Measurements from ENCODE around the gene FAM124B. TPM values are rescaled to one million over a fixed set of nuclear protein-coding genes. Genes with fewer than 3 reads are reported as not detected.

The FAM124B gene
- total RNA-seq = 50.3 and 156 TPM in 2 replicates

DNA sequence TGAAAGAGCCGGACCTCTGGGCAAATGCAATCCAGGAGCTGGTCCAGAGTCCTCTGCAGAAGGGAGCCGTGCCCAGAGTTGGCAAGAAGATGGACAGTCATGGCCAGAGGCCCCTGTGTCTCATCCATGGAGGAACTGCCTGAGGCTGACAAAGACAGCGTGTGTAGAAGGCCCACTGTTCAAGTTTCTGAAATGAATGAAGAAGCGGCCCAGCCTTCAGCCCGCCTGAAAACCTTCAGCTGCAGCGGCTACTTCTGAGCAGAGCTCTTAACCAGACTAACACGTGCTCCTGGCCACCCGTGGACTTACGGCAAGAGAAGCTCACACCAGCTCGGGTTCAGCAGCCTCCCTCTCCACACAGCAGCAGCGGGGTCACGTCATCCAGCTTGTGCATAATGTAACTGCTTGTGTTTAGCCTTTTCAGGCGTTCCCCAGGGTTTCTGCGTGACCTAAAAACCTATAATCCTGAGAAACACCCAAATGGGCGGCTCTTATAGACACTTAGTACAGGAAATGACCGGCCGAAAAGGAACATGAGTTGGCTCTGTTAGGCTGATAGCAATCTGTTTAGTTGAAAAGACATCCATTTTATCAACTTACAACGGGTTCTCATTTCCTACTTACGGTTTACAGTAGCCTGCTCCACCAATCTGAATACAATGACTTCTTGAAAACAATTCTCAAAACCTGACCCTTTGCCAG lies at the start of gene FAM124B:
FAM124B (minus strand) TSS at position 467 of the 702 bp plus-strand sequence; CDS start at position 128, 339 bp downstream.
- DNase-seq (ENCODE audit: extremely low read depth, low read depth, low spot score) = peak; percentile 100

DNA sequence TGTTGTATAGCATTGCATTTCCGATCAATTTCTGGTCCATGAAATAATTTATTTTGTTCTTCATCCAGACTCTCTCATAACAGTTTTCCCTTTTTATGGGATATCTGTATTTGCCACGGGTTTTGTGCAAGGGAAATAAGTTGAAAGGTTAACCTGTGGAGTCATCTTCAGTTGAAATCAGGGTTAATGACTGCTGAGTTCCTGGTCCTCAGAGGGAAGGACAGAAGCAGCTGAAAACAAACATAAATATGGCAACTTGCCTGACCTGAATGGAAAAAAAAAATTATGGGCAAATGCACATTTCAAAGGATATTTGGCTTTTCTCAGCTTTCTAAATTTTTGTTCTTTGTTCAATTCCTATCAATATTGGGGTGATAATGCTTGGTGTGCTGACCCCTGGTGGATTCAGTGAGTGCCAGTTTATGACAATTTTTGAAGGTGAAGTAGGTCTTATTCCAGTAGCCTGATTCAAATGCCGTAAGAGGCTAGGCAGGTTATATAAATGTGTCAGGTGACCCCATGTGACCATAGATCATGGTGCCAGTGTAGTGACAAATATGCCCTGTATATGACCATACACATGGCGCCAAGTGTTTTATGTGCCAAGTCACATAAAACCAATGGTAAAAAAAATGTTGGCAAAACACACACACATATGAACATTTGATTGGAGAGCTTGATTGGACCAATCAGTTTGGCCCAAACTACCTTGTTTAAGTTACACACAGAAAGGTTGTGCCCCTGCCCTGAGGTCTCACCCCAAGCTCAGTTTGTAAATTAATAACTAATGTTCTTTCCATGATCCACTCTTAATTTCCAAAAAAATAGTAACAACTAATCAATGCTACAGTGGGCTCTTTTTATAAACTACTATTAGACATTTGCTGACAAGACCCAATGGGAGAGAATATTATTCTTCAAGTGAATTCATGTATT lies 47.6 kb upstream of the FAM124B start:
- DNase-seq (ENCODE audit: extremely low read depth, low read depth, low spot score) = peak; percentile 57

GRCh38 chr2:224448236-224448635 lies 46.3 kb upstream of the FAM124B start:
- DNase-seq (ENCODE audit: extremely low read depth, low read depth, low spot score) = no peak

- DNase-seq (ENCODE audit: extremely low read depth, low read depth, low spot score) = no peak
These were observed 42.9 kb upstream of the FAM124B start for GRCh38 chr2:224444783-224445182.

DNA sequence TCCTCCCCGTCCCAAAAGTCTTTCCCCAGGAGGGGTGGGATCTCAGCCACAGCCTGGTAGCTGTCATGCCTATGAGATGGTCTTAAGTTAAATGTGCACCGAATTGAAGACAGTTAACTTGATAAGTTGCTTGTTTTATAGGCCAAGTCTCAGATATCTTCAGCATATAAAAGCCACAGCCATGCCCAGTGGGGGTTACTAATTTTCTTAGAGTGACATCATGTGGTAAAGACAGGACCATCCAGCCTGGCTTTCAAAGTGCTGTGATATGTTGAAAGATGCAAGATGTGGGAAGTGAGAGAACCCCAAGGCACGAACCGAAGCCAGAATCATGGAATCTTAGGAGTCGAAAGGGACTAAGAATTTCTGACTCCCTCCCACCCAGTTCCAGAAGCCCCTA lies 42.1 kb upstream of the FAM124B start:
- DNase-seq (ENCODE audit: extremely low read depth, low read depth, low spot score) = no peak

GRCh38 chr2:224442071-224442967 lies 40.4 kb upstream of the FAM124B start:
- DNase-seq (ENCODE audit: extremely low read depth, low read depth, low spot score) = no peak

DNA sequence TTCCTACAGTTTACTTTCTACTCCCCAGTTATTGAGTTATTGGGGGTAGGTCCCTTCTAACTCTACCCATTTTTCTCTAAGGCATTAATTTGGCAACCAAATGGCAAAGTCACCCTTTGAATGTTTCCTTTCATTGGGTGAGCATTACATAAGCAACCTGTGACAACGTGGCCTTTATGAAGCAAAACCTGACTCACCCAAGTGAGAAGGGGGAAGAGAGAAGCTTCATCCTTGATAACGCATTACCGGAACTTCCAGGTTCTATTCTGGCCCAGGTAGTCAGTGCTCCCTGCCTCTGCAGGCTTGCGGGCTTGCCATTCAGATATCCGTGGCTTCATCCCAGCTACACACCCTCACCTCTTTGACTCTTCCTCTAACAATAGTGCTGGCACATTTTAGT lies 39.1 kb upstream of the FAM124B start:
- DNase-seq (ENCODE audit: extremely low read depth, low read depth, low spot score) = no peak

DNA sequence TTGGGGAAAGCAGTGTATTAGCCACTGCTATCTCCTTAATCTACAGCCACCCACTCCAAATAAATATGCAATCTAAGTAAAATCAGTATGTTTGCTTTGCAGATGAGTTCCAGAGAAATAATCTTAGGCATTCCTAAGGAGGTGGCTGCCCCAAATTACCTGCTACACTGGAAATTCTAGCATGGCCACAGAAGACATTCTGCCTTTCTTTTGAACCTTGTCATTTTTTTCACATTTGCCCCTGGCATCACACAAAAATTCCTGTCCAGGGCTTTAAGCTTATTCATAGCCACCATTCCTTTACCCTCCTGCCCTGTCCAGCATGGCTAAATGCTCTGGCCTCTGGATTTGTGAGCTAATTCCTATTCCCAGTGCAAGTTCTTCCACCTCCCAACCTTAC lies 36.8 kb upstream of the FAM124B start:
- DNase-seq (ENCODE audit: extremely low read depth, low read depth, low spot score) = no peak

GRCh38 chr2:224436634-224437033 lies 34.7 kb upstream of the FAM124B start:
- DNase-seq (ENCODE audit: extremely low read depth, low read depth, low spot score) = no peak

DNA sequence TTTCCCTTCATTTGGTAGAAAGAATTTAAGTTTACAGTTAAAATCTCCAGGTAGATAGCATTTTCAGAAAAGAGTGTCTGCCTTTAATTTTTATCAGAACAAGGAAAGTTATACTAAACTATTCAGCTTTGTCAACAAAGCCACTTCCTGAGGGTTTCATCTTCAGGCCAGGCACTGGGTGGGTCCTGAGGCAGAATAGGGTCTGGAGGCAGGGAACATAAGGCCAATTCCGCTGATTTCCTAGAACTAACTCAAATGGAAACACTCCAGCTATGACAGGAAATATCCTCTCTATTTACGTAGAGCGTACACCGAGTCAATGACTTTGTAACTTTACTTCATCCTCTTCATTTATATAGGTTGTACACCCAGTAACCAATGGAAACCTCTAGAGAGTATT lies 32.7 kb upstream of the FAM124B start:
- no peak for DNase-seq (ENCODE audit: extremely low read depth, low read depth, low spot score)

DNA sequence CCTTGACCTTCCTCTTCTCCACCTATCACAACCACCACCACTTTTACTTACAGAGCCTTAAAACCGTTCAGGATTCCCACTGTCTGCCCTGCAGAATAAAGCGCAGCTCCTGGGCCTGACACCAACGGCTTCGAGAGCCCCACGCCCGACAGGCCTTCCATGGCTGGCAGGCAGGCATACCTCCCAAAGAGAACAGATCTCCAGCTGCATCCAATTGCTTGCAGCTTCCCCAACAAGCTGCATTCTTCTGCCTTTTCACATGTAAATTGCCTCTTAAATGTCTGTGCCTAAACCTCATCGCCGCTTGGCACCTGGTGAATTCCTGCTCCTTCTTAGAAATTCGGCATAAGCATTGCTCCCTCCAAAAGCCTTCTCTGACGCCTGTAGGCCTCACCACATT lies 31.5 kb upstream of the FAM124B start:
- no peak for DNase-seq (ENCODE audit: extremely low read depth, low read depth, low spot score)

- no peak for DNase-seq (ENCODE audit: extremely low read depth, low read depth, low spot score)
These were observed 30.2 kb upstream of the FAM124B start for GRCh38 chr2:224432003-224432579.

- DNase-seq (ENCODE audit: extremely low read depth, low read depth, low spot score) = no peak
These were observed 27.5 kb upstream of the FAM124B start for GRCh38 chr2:224429441-224429810.

DNA sequence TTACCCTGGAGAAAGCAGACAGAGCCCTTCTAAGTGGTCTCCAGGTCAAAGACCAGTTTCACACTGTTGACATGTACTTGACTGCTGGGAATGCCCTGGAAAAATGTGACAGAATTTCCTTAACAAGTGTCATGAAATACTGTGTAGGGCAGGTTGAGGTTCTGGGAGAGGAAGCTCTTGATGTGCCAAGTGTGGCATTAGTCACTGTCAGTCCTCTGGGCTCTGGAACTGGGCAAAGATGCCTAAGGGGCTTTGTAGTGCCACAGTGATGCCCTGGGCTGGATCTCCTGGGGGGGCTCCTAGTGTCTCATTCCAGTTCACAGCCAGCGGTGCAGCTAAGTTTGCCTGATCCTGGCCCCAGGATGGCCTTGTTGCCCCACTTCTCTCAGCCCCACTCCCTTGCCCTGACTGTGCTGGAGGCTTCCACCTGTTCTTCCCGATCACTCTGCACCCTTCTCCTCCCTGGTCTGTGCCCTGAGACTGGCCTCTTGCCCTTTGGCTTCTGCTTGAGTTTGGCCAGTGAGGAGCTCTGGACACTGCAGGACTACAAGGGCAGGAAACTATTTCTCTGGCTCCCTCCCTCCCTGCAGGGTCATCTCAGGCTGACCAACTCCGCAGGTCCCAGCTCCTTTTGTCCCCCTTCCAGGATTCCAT lies 27.0 kb upstream of the FAM124B start:
- no peak for DNase-seq (ENCODE audit: extremely low read depth, low read depth, low spot score)

DNA sequence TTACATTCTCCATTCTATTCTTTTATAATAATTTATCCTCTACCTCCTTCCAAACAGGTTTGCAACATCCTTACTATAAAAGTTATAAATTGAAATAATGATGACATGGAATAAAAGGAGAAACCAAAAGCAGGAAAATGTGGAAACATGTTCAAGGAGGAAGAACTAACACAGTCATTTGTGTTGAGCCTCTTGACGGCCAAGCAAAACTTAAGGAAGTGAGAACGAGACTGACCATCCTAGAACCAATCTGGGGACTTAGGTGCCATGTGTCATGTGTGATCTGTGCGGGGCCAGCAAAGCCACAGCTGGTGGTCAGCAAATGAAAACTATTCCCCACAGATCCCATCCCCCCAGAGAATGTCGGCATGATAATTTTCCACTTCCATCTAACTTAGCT lies 25.6 kb upstream of the FAM124B start:
- DNase-seq (ENCODE audit: extremely low read depth, low read depth, low spot score) = no peak

- no peak for DNase-seq (ENCODE audit: extremely low read depth, low read depth, low spot score)
These were observed 24.7 kb upstream of the FAM124B start for GRCh38 chr2:224426656-224427055.

DNA sequence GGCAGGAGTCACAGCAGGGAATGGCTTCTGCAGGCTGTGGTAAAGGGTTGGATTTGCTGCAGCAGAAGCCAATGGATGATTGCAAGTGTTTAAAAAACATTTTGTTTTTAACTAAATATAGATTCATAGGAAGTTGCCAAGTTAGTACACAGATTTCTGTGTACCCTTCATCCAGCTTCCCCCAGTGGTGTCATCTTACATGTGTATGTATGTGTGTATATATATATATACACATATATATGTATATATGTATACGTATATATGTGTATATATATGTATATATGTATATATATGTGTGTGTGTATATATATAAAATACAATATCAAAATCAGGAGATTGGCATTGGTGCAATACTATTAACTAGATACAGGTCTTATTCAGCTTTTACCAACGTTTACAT lies 19.2 kb upstream of the FAM124B start:
- no peak for DNase-seq (ENCODE audit: extremely low read depth, low read depth, low spot score)

DNA sequence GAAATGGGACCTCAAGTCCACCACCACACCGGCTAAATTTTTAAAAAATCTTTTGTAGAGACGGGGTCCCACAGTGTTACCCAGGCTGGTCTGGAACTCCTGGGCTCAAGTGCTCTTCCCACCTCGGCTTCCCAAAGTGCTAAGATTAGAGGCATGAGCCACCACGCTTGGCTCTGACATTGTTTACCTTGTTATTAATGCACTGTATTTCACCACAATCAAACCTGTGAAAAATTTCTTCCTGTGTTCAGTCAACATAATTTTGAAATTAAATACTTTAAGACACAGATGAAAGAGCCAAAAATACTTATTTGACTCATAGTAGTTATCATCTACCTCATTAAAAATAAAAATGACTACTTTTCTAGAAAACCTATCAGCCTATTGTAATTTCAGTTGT lies 16.0 kb upstream of the FAM124B start:
- no peak for DNase-seq (ENCODE audit: extremely low read depth, low read depth, low spot score)

GRCh38 chr2:224417361-224417729 lies 15.4 kb upstream of the FAM124B start:
- DNase-seq (ENCODE audit: extremely low read depth, low read depth, low spot score) = peak; percentile 88

GRCh38 chr2:224416656-224417360 lies 14.9 kb upstream of the FAM124B start:
- no peak for DNase-seq (ENCODE audit: extremely low read depth, low read depth, low spot score)
